NCI-H345 treated with DMSO at 0.1 percent for 48 hours (cell line): ENCODE results near the gene MTHFD1L.
A peak's percentile ranks its signal among the peaks of the same experiment; 100 is the strongest.

ENCODE experiments used
- DNase-seq: peaks from one replicate; lab custom pipeline; 2025; ENCODE audit not compliant: unreplicated experiment; lab: John Stamatoyannopoulos, UW

MTHFD1L gene

GRCh38 chr6:151010071-151010470 is 144.6 kb downstream of the MTHFD1L start:
- DNase-seq, result no peak

DNA sequence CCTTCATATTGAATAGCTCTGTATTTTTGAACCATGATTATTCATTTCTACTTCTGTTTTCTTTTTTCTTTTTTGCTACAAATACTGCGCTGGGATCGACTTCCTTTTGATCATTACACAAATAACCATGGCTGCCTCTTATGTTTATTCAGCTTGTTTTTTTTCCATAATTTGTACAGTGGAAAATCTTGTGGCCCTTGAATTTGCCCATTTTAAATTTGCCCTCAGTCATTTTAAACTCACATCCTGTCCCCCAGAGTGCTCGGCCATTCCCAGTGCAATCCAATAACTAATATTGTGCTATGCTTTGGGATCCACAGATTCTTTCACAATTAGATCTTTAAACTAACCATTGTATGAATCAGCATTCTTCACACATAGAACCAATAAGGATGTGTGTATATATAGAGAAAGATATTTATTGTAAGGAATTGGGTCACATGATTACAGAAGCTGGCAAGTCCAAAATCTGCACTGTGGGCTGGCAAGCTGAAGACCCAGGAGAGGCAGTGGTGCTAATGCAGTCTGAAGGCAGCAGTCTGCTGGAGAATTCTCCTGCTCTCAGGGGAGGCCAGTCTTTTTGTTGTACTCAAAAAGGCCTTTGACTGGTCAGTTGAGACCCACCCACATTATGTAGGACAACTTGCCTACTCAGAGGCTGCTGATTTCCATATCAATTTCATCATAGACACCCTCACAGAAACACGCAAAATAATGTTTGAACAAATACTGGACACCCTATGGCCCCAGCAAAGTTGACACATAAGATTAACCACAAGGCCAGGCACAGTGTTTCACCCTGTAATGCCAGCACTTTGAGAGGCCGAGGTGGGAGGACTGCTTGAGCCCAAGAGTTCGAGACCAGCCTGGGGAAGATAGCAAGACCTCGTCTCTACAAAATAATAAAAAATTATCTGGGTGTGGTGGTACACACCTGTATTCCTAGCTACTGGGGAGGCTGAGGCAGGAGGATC is 147.1 kb downstream of the MTHFD1L start:
- DNase-seq, result no peak

DNA sequence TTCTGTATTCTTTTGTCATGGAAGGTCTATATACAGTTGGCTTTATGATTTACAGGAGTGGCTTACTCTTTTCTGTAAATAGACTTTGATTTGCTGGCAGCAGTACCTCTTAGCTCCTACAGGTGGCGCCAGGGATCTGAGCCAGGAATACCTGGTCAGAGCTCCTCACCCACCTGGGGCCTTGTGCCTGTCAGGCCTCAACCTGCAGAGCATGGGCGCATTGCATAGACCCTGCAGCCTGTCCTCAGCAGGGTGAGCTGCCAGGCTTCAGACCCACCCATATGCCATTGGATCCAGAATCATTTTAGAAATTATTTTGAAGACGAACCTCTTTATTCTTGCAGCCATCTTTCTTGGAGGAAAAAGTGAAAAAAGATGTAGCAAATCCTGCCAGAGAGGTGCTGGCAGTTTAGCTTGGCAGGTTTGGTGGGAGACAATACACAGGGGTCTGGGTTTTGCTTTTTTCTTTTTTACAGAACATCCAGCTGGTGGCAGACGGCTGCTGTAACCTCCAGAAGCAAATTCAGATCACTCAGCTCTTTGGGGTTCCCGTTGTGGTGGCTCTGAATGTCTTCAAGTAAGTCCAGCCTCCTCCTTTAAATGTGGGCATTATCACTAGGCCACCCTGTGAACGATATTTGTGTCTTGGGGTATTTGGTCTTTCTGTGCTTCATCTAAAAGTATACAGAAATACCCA is 149.1 kb downstream of the MTHFD1L start:
- peak; percentile 78 for DNase-seq

GRCh38 chr6:151015101-151015700 is 149.7 kb downstream of the MTHFD1L start:
- no peak for DNase-seq

GRCh38 chr6:151016107-151016506 is 150.6 kb downstream of the MTHFD1L start:
- DNase-seq, result no peak

DNA sequence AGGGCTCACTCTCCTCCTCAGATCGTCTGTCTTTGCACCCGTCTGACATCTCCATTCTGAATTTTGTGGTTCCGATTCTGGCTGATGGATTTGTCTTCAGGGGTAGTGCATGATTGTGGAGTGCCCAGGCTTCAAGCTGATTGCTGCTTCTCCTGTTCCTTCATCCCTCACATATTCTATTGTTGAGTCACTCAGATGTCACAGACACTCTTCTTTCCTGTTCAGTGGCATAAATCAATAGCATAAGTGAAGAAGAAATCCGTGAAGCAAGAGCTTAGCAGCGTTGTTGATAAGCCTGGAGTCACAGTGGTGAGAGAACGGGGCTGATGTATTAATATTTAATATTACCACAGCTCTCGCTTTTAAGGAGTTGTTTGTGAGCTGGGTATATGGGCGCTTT is 152.5 kb downstream of the MTHFD1L start:
- no peak for DNase-seq

DNA sequence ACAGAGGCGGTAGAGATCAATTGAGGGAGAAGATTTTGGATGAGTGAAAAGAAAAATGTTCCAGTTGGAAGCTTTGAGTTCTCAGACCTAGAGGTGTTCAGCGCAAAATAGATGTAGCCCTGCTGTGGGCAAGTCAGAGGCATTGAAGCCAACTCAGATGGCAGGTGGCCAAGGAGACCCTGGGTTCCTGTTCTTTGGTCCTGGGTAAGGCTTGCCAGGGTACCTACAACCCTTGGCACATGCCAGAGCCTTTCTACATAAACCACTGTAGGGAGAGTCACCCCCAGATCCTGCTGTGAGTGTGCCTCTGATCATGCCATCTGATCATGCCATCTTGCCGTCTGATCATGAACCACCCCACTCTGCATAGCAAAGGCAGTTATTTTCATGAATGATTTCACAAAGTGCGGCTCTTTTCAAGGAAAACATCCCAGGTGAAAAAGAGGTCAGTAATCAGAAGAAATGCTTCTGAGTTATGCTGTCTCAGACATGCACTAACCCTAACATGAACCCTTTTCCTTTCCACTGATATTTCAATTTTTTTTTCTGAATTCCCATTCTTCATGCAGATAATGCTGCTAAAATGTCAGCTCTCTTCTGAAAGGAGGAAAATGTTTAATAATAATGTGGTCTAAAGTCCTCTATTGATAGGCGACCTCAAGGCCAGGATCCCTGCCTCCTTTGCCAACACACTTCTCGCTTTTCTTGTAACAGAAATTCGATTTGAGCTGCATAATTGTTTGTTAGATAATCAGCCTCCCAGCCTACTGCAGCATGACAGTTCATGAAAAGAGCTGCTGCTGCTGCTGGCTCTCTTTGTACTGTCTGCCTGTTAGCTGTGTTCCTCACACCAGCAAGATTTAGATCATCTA is 153.6 kb downstream of the MTHFD1L start:
- DNase-seq, result no peak

- no peak for DNase-seq
Measured at GRCh38 chr6:151021896-151022295, 156.4 kb downstream of the MTHFD1L start.

GRCh38 chr6:151022492-151022891 is 157.0 kb downstream of the MTHFD1L start:
- DNase-seq, result no peak

- no peak for DNase-seq
Measured at GRCh38 chr6:151023342-151023741, 157.8 kb downstream of the MTHFD1L start.

GRCh38 chr6:151024597-151024996 is 159.1 kb downstream of the MTHFD1L start:
- DNase-seq, result no peak

GRCh38 chr6:151025076-151025475 is 159.6 kb downstream of the MTHFD1L start:
- DNase-seq, result no peak

GRCh38 chr6:151026041-151026663 is 160.7 kb downstream of the MTHFD1L start:
- DNase-seq, result no peak

DNA sequence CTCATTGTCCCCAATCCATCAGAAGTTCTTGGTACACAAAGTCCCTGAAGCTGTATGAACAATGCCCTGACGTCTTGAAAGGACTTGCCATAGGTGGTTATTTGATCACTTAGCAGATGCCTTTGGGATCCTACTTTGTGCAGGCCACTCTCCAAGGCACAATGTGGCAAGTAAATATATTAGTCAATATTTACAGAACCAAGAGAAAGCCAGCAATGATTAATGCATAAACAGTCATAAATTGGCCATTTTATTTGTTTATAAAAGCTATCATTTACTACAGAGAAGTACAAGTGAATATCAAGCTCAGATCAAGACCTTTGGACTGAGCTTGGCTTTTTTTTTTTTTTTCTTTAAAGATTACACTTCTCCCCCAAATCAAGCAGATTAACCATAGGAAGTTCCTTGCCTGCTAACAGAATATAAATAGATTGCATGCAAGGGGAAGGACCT is 161.8 kb downstream of the MTHFD1L start:
- no peak for DNase-seq

DNA sequence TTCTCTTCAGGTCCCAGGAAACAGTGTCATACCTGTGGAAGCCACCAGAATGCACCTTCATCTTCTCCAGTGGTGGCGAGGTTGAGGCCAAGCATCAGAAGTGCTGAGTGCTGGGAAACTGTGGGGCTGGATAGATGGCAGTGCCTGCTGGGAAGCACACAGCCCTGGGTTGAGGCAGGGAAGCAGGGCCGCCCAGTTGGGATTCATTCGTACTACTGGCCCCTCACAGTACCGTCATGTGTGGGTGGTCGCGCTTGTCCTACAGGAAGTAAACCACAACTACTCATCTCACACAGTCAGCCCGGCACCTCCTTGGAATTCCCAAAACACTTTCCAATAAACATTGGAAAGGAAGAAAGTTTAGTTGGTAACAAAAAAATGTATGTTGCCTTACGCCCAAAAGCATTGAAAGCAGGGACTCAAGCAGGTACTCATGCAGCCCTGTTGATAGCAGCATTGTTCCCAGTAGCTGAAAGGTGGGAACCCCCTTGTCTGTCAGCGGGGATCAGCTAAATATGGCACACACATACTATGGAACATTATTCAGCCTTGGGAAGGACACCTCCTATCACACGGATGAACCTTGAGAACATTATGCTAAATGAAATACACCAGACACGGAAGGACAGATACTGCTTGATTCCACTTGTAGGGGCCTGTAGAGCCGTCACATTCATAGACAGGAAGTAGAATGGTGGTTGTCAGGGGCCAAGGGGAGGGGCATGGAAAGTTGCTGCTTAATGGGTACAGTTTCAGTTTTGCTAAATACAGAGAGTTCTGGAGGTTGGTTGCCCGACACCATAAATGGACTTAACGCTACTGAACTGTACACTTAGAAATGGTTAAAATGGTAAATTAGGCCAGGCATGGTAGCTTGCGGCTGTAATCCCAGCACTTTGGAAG is 162.7 kb downstream of the MTHFD1L start:
- DNase-seq, result no peak

DNA sequence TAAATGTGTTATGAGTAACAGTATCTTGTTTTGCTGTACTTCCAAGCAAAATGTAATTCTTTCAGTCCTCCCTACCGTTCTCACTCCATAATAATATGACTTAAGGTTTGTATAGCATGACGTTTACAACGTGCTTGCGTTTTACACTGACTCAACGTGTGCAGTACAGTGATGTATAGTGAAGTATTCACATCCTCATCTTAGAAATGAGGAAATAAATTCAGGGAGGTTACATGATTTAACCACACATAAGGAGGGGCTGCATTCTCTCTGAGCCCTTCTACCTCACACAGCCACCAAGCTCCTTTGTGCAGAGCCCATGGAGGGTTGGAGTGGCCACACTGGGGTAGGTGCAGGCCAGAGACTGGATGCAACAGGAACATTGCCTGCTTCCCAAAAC is 164.5 kb downstream of the MTHFD1L start:
- no peak for DNase-seq

GRCh38 chr6:151032034-151032433 is 166.5 kb downstream of the MTHFD1L start:
- DNase-seq, result no peak

GRCh38 chr6:151034825-151035781 is 169.6 kb downstream of the MTHFD1L start:
- DNase-seq, result no peak
